HepG2 (cell line): ENCODE measurements around the gene FFAR2. TPM values are rescaled to one million over a fixed set of nuclear protein-coding genes. Genes with fewer than 3 reads are reported as not detected.
A peak's percentile ranks its signal among the peaks of the same experiment; 100 is the strongest.

Source experiments
- FOXP1 ChIP-seq, 2 experiments: fragments of 450-650 bp in 1 of 2; IDR thresholded peaks; 2 replicates each; pipeline ENCODE4 v1.6.1; 2017 to 2018; ENCODE audit warnings: antibody characterized with exemption in 1 of 2
- KDM5B ChIP-seq: sonication (generic); formaldehyde crosslinking; IDR thresholded peaks from 2 replicates; pipeline ENCODE4 v1.4.0; 2020; ENCODE audit warnings: missing genetic modification reagents, mild to moderate bottlenecking, borderline replicate concordance
- MED8 ChIP-seq: sonication (generic); formaldehyde crosslinking; IDR thresholded peaks from 2 replicates; pipeline ENCODE4 v1.8.1; 2023; ENCODE audit warnings: mild to moderate bottlenecking, missing genetic modification reagents; ENCODE audit not compliant: insufficient replicate concordance
- MEIS2 ChIP-seq: sonication (generic); formaldehyde crosslinking; IDR thresholded peaks from 2 replicates; pipeline ENCODE4 v1.9.0; 2021; ENCODE audit warnings: mild to moderate bottlenecking, missing genetic modification reagents
- NONO ChIP-seq, 2 experiments: fragments of 450-650 bp in 1 of 2; sonication (generic) in 1 of 2; formaldehyde crosslinking in 1 of 2; IDR thresholded peaks in 1 of 2; conservative IDR thresholded peaks in 1 of 2; 2 replicates each; pipeline versions ENCODE4 v1.6.1 to v1.8.0; 2017 to 2022; ENCODE audit warnings: mild to moderate bottlenecking in 1 of 2, missing genetic modification reagents in 1 of 2, moderate library complexity in 1 of 2
- POLR2AphosphoS2 ChIP-seq: IDR thresholded peaks from 2 replicates; pipeline ENCODE4 v1.6.1; 2011; ENCODE audit warnings: low read depth, low read length, improper control_type of control experiment
- SIX4 ChIP-seq: sonication (generic); formaldehyde crosslinking; IDR thresholded peaks from 2 replicates; pipeline ENCODE4 v1.4.0; 2020; ENCODE audit warnings: missing genetic modification reagents
- SSRP1 ChIP-seq: IDR thresholded peaks from 2 replicates; pipeline ENCODE4 v1.6.1; 2016; ENCODE audit warnings: control low read depth
- TERF1 ChIP-seq: sonication (generic); formaldehyde crosslinking; IDR thresholded peaks from 2 replicates; pipeline ENCODE4 v1.8.0; 2022; ENCODE audit warnings: mild to moderate bottlenecking, missing genetic modification reagents, moderate library complexity
- XBP1 ChIP-seq: sonication (generic); formaldehyde crosslinking; IDR thresholded peaks from 2 replicates; pipeline ENCODE4 v1.5.0; 2020; ENCODE audit warnings: missing genetic modification reagents
- ZBTB38 ChIP-seq: sonication (generic); formaldehyde crosslinking; IDR thresholded peaks from 2 replicates; pipeline ENCODE4 v1.5.1; 2020; ENCODE audit warnings: mild to moderate bottlenecking, missing genetic modification reagents
- ZNF292 ChIP-seq: sonication (generic); formaldehyde crosslinking; IDR thresholded peaks from 2 replicates; pipeline ENCODE4 v1.8.1; 2022; ENCODE audit warnings: mild to moderate bottlenecking, low read depth, missing genetic modification reagents, borderline replicate concordance
- ZNF34 ChIP-seq: sonication (generic); formaldehyde crosslinking; IDR thresholded peaks from 2 replicates; pipeline ENCODE4 v1.4.0; 2020; ENCODE audit warnings: mild to moderate bottlenecking, missing genetic modification reagents, borderline replicate concordance
- ZNF343 ChIP-seq: sonication (generic); formaldehyde crosslinking; IDR thresholded peaks from 2 replicates; pipeline ENCODE4 v1.4.0; 2020; ENCODE audit warnings: mild to moderate bottlenecking, missing genetic modification reagents
- ZNF567 ChIP-seq: sonication (generic); formaldehyde crosslinking; IDR thresholded peaks from 2 replicates; pipeline ENCODE4 v1.8.1; 2023; ENCODE audit warnings: mild to moderate bottlenecking, missing genetic modification reagents, borderline replicate concordance
- ZNF788 ChIP-seq: sonication (generic); formaldehyde crosslinking; IDR thresholded peaks from 2 replicates; pipeline ENCODE4 v1.5.0; 2020; ENCODE audit warnings: mild to moderate bottlenecking, missing genetic modification reagents, borderline replicate concordance
- ZNF816 ChIP-seq: sonication (generic); formaldehyde crosslinking; IDR thresholded peaks from 2 replicates; pipeline ENCODE4 v1.8.0; 2022; ENCODE audit warnings: missing genetic modification reagents, mild to moderate bottlenecking, borderline replicate concordance
- ZSCAN30 ChIP-seq: sonication (generic); formaldehyde crosslinking; IDR thresholded peaks from 2 replicates; pipeline ENCODE4 v1.5.0; 2020; ENCODE audit warnings: mild to moderate bottlenecking, missing genetic modification reagents
- polyA plus RNA-seq, 8 experiments: library from polyadenylated mRNA; depleted of rRNA in 3 of 8; stranded (reverse) in 7 of 8; unstranded in 1 of 8; fragments of >200 nt; fragmentation: Illumina TruSeq in 4 of 8; extraction: Trizol in 4 of 8; gene quantifications; 2 replicates each; pipeline versions ENCODE4 v1.2.1 to v1.2.3, GENCODE V29; 2011 to 2016; ENCODE audit warnings: low read depth in 4 of 8, missing spikeins in 1 of 8, mixed read lengths in 1 of 8; ENCODE audit not compliant: insufficient read depth in 1 of 8
- total RNA-seq, 5 experiments: library from RNA; depleted of rRNA; stranded (reverse); fragments of >200 nt; fragmentation: Illumina TruSeq; extraction: Trizol; gene quantifications; 2 replicates each; pipeline ENCODE4 v1.2.3, GENCODE V29; 2016; ENCODE audit warnings: low read depth in 1 of 5
- TF ChIP-seq, protein P1 (sequence below): sonication (generic); formaldehyde crosslinking; IDR thresholded peaks from 2 replicates; pipeline ENCODE4 v1.4.0; 2020; ENCODE audit warnings: mild to moderate bottlenecking, missing genetic modification reagents
- TF ChIP-seq, protein P2 (sequence below): sonication (generic); formaldehyde crosslinking; IDR thresholded peaks from 2 replicates; pipeline ENCODE4 v1.4.0; 2020; ENCODE audit warnings: missing genetic modification reagents

The FFAR2 gene
- total and polyA plus RNA-seq, 2 of the 13 experiments (the other 11 are each of a cell fraction or from before 2014, with no cell fraction given), result 0.12 TPM; not detected in 1

DNA sequence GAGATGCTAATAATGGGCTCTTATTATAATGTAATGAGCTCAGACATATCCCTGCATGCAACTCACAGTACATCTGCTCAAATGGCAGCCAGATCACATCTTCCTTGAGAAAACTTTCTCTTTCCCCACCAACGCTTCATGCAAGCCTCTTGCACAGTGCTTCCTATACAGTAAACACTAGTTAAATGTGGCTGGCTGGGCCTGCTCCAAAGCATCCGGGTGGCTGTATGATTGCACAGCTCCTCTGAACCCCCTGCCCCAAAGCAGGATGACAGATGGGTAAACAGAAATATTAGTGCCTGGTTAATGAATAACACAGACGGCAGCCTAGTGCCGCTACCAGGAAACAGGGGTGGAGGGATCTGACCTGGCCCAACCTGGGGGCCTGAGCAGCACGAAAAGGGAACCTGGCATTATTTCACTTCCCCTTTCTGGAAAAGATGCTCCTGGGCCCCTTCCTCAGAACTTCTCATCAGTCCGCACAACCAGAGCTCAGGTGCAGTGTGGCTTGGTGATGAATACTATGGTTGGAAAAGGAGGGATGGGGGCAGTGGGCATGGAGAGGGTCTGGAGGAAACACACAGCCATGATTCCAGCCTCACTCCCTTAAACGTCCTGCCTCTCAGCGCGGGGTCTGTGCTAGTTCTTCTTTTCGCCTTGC, 10.8 kb downstream of the FFAR2 start (continued):
- TF ChIP-seq ZNF816 (CRISPR knock-in tag), result no peak
- no peak for TF ChIP-seq MED8 (CRISPR knock-in tag)
- TF ChIP-seq MEIS2, result peak; percentile 99
- TF ChIP-seq FOXP1 (IDR thresholded peaks at IDR 0.05), result no peak
- TF ChIP-seq FOXP1 (CRISPR knock-in tag; IDR thresholded peaks at IDR 0.05), result peak; percentile 90
- TF ChIP-seq ZSCAN30, result no peak
- TF ChIP-seq ZNF567, result no peak; the same call in 1 of the 2 replicates
- peak; percentile 83; the same call in 1 of the 2 replicates for TF ChIP-seq ZNF292 (CRISPR knock-in tag)
- TF ChIP-seq ZNF343, result 0 out of 2 replicates have a peak, but pooled peaks have one; percentile 40
- no peak for TF ChIP-seq KDM5B (CRISPR knock-in tag)
- TF ChIP-seq ZNF788 (CRISPR knock-in tag), result peak; percentile 17; the same call in 1 of the 2 replicates
- no peak for TF ChIP-seq POLR2AphosphoS2
- no peak for TF ChIP-seq ZBTB38
- TF ChIP-seq XBP1 (CRISPR knock-in tag), result no peak
- TF ChIP-seq SIX4, result 0 out of 2 replicates have a peak, but pooled peaks have one; percentile 31
- no peak for TF ChIP-seq SSRP1
- TF ChIP-seq, protein P1, sequence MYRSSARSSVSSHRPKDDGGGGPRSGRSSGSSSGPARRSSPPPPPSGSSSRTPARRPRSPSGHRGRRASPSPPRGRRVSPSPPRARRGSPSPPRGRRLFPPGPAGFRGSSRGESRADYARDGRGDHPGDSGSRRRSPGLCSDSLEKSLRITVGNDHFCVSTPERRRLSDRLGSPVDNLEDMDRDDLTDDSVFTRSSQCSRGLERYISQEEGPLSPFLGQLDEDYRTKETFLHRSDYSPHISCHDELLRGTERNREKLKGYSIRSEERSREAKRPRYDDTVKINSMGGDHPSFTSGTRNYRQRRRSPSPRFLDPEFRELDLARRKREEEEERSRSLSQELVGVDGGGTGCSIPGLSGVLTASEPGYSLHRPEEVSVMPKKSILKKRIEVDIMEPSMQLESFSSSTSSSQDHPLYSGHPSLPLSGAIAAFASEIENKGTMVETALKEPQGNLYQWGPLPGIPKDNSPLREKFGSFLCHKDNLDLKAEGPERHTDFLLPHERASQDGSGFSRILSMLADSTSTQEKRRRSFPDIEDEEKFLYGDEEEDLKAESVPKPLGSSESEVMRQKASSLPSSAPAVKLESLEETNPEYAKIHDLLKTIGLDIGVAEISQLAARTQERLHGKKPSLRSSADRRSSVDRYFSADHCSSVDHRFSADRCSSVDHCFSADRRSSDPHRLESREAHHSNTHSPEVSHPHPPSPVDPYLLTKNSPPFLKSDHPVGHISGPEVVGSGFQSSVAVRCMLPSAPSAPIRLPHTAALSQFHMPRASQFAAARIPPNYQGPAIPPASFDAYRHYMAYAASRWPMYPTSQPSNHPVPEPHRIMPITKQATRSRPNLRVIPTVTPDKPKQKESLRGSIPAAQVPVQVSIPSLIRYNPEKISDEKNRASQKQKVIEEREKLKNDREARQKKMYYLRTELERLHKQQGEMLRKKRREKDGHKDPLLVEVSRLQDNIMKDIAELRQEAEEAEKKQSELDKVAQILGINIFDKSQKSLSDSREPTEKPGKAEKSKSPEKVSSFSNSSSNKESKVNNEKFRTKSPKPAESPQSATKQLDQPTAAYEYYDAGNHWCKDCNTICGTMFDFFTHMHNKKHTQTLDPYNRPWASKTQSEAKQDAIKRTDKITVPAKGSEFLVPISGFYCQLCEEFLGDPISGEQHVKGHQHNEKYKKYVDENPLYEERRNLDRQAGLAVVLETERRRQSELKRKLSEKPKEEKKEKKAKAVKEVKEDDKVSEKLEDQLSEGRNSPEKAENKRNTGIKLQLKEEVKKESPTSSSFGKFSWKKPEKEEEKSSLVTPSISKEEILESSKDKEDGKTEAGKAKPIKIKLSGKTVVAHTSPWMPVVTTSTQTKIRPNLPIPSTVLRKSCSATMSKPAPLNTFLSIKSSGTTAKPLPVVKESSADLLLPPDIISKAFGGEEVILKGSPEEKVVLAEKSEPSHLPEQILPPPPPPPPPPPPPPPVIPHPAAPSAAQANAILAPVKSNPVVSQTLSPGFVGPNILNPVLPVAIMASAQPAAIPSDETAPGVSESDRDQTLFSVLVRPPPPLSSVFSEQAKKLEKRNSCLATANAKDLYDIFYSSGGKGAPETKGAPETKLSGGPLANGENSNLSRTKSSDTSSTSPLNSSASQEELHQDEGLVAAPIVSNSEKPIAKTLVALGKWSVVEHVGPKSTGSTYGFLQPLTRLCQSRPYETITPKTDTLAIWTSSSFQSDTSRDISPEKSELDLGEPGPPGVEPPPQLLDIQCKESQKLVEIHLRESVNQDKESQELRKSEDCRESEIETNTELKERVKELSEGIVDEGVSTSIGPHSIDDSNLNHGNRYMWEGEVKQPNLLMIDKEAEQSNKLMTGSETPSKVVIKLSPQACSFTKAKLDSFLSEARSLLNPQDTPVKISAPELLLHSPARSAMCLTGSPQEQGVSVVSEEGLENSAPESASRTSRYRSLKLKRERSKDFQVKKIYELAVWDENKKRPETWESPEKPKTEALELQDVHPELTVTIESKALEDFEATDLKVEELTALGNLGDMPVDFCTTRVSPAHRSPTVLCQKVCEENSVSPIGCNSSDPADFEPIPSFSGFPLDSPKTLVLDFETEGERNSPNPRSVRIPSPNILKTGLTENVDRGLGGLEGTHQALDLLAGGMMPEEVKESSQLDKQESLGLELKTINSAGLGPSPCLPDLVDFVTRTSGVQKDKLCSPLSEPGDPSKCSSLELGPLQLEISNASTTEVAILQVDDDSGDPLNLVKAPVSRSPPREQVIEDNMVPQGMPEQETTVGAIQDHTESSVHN, result no peak
- no peak for TF ChIP-seq ZNF34 (CRISPR knock-in tag)
- TF ChIP-seq, protein P2, sequence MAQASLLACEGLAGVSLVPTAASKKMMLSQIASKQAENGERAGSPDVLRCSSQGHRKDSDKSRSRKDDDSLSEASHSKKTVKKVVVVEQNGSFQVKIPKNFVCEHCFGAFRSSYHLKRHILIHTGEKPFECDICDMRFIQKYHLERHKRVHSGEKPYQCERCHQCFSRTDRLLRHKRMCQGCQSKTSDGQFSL (CRISPR knock-in tag), result no peak
- TF ChIP-seq TERF1 (CRISPR knock-in tag), result no peak
- no peak for TF ChIP-seq NONO (IDR thresholded peaks at IDR 0.05)
- TF ChIP-seq NONO (CRISPR knock-in tag; conservative IDR thresholded peaks at IDR 0.05), result 0 out of 2 replicates have a peak, but pooled peaks have one; percentile 14
